ENCODE results near the gene CNFN.
"Not testable (repeated sequence)": the region's sequence is repeated elsewhere in the genome, so short reads cannot be mapped to it uniquely, and the experiment has no call there.

The CNFN gene

GRCh38 chr19:42343344-42344110 is 46.6 kb downstream of the CNFN start:
- Mint-ChIP-seq H3K27me3 (no peaks in the 10 kb centered on the region), H3K36me3 (ENCODE audit: low read depth) (peaks cover 42% of the 10 kb centered on the region), H3K27ac (no peak overlapping the region), H3K4me1 (ENCODE audit: low read depth) (peaks cover 7% of the 10 kb centered on the region), H3K9me3 (no peaks in the 10 kb centered on the region), H3K4me3 (no peak overlapping the region)
- intact Hi-C loops (cut with micrococcal nuclease): no loop called here

GRCh38 chr19:42339922-42340321 is 50.2 kb downstream of the CNFN start:
- intact Hi-C loops (cut with micrococcal nuclease); H3K27me3 Mint-ChIP-seq; H3K27ac Mint-ChIP-seq; H3K4me3 Mint-ChIP-seq; H3K9me3 Mint-ChIP-seq; H3K4me1 Mint-ChIP-seq (ENCODE audit: low read depth): not testable (repeated sequence)
- H3K36me3 Mint-ChIP-seq (ENCODE audit: low read depth): peaks cover 29% of the 10 kb centered on the region

- H3K27ac Mint-ChIP-seq; H3K4me1 Mint-ChIP-seq (ENCODE audit: low read depth); intact Hi-C loops (cut with micrococcal nuclease): not testable (repeated sequence)
Measured at GRCh38 chr19:42339126-42339860, 50.8 kb downstream of the CNFN start.

More at GRCh38 chr19:42339126-42339860, 50.8 kb downstream of the CNFN start:
- H3K9me3 Mint-ChIP-seq, H3K4me3 Mint-ChIP-seq, H3K27me3 Mint-ChIP-seq: not testable (repeated sequence)
- H3K36me3 Mint-ChIP-seq (ENCODE audit: low read depth): peaks cover 23% of the 10 kb centered on the region

Measured in dendritic cell treated with granulocyte-macrophage colony-stimulating factor and Interleukin-4, amounts not matched to agents 40 ng/mL and 50 ng/mL, for 4 days (primary cell).